HG03039 (cell line): ENCODE data around the gene CLEC17A.
"Not testable (repeated sequence)": the region's sequence is repeated elsewhere in the genome, so short reads cannot be mapped to it uniquely, and the experiment has no call there.

Experiments
- ATAC-seq: cut with Tn5 transposase; IDR thresholded peaks from one replicate; pipeline ENCODE4 v1.9.1; 2021; ENCODE audit warnings: mild to moderate bottlenecking, moderate library complexity; ENCODE audit not compliant: unreplicated experiment

The CLEC17A gene, protein sequence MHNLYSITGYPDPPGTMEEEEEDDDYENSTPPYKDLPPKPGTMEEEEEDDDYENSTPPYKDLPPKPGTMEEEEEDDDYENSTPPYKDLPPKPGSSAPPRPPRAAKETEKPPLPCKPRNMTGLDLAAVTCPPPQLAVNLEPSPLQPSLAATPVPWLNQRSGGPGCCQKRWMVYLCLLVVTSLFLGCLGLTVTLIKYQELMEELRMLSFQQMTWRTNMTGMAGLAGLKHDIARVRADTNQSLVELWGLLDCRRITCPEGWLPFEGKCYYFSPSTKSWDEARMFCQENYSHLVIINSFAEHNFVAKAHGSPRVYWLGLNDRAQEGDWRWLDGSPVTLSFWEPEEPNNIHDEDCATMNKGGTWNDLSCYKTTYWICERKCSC

DNA sequence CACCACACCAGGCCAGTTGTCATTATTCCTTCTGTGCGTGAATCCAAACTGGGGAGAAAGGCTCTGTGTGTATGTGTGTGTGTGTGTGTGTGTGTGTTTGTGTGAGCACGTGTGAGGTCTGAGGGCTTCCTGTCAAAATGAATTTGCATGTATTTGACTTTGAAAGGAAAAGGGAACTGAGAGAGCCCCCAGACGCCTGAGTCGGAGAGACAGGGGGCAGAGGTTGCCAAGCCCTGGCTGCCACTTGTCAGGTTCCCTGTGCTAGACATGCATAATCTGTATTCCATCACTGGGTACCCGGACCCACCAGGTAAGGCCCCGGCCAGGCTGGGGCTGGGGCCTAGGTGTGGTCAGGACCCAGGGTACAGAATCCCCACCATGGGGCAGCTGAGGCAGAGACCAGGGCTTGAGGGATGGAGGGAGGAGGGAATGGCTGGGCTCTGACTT is at the start of gene CLEC17A:
Gene CLEC17A, plus strand, starts transcription at position 191 of the 447 bp plus-strand sequence. Its CDS starts 77 bp downstream, at position 268.
- no peak for ATAC-seq

DNA sequence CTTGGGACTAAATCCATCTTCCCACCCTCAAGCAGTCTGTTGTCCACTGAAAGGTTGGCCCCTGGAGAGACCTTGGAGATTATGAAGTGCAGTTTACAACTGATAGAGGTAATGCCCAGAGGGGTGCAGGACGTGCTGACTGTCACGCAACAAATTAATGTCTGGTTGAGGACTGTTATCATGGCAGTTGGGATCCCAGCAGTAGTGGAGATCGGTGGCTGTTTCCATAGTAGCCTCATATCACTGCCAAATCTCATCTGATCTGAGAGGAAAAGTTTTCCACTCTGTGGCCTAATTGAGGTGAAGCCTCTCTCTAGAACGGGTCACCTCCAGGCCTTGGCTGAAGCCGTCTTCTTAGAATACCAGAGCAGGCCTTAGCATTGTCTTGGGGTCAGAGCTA is 49.4 kb upstream of the CLEC17A start:
- ATAC-seq, result no peak

GRCh38 chr19:14536926-14537692 is 45.8 kb upstream of the CLEC17A start:
- no peak for ATAC-seq

DNA sequence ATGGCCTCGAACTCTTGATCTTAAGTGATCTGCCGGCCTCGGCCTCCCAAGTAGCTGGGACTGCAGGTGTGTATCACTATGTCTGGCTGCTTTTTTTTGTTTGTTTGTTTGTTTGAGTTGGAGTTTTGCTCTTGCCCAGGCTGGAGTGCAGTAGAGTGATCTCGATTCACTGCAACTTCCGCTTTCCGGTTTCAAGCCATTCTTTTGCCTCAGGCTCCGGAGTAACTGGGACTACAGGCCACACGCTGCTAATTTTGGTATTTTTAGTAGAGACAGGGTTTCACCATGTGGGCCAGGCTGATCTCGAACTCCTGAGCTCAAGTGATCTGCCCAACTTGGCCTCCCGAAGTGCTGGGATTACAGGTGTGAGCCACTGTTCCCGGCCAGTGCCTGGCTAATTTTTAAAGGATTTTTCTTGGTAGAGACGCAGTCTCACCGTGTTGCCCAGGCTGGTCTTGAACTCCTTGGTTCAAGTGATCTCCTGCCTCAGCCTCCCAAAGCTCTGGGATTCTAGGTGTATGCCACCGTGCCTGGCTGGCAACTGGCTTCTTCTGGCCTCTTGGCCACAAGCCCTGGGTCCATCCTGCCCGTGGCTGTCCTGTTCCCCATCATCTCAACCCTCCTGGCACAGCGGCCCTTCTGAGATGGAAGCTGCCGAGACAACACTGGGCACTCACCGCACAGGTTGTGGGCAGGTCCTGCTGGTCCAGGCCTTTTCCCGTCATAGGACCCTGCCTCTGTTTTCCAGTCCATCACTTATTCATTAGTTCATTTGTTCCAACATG is 42.0 kb upstream of the CLEC17A start:
- ATAC-seq, result no peak

- not testable (repeated sequence) for ATAC-seq
Observed at GRCh38 chr19:14541979-14542378, 40.9 kb upstream of the CLEC17A start.

- no peak for ATAC-seq
Observed at GRCh38 chr19:14542711-14543328, 40.1 kb upstream of the CLEC17A start.

DNA sequence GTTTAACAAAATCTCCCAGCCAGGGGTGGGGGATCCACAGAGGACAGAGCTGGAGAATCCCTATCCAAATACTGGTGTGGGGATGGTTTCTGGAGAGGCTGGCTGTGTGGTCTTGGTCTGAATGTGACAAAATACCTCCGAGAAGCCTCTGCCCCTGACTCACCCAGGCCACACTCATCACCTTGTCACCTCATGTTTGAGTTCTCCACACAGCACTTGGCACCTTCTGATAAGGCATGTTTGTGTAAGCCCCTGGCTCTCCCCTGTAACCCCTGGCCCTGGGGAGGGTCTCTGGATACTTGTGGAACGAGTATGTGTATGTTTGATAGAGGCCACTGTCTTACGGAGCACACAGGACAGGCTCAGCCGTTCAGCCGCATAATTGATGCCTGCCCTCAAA is 38.8 kb upstream of the CLEC17A start:
- ATAC-seq, result no peak

DNA sequence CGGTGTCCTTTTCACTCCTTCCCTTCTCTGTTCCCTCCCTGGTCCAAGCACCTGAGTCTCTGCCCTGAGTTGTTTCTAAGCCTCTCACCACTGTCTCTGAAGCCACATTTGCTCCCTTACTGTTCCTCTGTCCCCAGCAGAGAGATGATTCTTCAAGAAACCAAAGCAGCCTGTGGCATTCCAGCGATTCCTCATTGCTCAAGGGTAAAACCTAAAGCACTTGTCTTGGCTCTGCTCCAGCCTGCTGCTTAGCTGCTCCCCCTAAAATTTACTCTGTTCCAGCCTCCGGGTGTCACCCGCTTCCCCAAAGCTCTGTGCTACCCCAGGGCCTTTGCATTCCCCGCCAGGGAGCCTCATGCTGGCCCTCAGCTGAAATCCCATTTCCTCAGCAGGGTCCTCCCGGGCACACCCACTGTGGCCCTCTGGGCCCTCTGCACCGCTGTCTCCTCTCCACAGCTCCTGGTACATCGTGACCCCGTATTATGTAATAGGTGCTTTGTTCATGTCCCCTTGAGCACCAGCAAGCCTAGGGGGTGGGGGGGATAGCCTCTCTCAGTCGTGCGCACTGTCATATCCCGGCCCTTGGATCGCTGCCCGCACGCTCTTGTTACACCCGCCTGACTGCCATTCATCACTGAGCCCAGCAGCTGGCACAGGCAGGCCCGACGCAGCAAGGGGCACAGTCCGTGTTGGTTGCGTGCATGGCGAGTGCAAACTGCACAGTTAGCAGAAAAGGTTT is 37.7 kb upstream of the CLEC17A start:
- ATAC-seq, result no peak

GRCh38 chr19:14545716-14546082 is 37.2 kb upstream of the CLEC17A start:
- no peak for ATAC-seq

- ATAC-seq, result no peak
Observed at GRCh38 chr19:14550201-14550754, 32.6 kb upstream of the CLEC17A start.

GRCh38 chr19:14551134-14552005 is 31.5 kb upstream of the CLEC17A start:
- ATAC-seq, result not testable (repeated sequence)

DNA sequence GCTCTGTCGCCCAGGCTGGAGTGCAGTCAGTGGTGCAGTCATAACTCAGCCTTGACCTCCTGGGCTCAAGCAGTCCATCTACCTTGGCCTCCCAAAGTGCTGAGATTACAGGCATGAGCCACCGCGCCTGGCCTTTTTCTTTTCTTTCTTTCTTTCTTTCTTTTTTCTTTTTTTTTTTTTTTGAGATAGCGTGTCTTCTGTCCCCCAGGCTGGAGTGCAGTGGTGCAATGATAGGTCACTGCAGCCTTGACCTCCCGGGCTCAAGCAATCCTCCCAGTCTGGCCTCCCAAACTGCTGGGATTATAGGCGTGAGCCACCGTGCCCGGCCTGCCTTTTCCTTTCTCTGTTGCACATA is 30.9 kb upstream of the CLEC17A start:
- ATAC-seq, result not testable (repeated sequence)

- ATAC-seq, result no peak
Observed at GRCh38 chr19:14553042-14553938, 29.6 kb upstream of the CLEC17A start.

DNA sequence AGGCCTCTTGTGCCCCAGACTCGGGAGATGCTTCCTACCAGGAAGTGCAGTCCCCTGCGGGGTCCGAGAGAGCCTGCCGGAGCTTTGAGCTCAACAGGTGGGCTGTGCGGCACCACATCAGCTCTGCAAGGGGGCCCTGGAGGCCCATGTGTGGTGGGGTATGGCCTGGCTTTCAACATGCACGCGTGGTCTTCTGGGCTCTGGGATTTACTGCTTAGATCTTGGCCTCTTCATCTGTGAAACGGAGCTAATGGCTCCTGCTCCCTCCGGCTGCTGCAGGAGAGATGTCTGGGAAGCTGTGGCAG is 29.0 kb upstream of the CLEC17A start:
- no peak for ATAC-seq

DNA sequence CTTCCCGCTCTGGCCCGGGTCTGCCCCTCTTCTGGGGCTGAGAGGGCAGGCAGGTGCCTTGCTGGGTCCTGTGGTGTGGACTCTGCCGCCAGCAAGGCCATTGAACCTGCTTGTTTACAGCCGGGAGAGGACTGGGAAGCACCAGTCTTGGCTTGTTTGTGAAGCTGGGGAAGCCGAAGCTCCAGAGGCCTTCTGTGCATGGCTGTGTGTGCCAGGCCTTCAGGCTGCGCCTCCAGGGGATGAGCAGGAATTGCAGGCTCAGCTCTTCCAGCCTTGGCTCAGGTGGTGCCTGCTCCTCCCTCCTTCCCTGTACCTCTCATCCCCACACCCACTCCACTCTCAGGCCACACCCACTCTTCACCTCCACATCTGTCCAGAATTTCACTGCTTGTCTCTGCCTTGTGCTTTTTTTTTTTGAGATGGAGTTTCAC is 28.5 kb upstream of the CLEC17A start:
- no peak for ATAC-seq

GRCh38 chr19:14555918-14556661 is 26.8 kb upstream of the CLEC17A start:
- no peak for ATAC-seq

DNA sequence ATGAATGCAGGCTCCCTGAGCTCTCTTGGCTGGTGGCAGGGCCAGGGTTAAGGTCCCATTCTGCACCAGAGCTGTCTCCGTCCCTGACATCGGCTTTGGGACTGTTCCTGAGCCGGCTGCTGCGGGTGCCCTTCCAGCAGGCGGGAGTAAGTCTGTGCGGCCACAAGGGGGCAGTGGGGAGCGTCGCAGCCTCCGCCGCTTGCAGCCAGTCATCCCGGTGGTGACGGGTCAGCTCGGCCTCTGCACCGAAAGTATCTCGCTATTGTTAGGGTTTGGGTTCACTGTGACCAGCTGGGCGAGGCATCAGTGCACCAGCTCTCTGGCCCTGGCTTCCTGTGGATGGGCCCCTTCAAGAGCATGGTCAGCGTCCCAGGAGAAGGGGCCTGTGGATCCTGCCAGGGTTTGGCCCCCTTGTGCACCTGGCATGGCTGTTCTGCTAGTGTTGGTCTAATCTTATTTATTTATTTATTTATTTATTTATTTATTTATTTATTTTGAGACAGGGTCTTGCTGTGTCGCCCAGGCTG is 26.2 kb upstream of the CLEC17A start:
- ATAC-seq, result no peak
